ENCODE data around the gene PTGER2.

The PTGER2 gene
- 30.8 to 96.8 (median 70.6) reads per million in 4 experiments for total RNA-seq

- DNase-seq, result peak; percentile 38
These were observed at the start of gene PTGER2 for GRCh38 chr14:52313903-52314594. TSS of gene PTGER2 (plus strand) at chr14:52314312. CDS start at chr14:52314549, 237 bp downstream.

DNA sequence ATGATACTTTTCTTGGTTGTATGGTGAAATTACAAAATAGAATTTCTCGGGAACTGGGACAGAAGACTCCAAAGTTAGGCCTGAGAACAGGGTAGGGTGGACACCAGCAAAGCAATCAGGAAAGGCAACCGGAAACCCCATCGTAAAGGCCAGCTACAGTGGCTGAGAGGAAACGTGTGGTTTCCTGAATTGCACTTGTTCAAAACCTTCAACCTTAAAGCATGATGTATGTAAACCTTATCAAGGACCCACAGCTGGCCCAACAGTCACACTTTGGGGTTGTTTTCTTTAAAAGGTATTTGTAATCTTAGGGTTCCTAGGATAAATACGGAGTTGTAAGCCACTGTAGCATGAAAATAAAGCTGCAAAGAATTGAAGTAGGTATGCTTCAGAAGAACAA lies 48.9 kb upstream of the PTGER2 start:
- DNase-seq, result no peak

DNA sequence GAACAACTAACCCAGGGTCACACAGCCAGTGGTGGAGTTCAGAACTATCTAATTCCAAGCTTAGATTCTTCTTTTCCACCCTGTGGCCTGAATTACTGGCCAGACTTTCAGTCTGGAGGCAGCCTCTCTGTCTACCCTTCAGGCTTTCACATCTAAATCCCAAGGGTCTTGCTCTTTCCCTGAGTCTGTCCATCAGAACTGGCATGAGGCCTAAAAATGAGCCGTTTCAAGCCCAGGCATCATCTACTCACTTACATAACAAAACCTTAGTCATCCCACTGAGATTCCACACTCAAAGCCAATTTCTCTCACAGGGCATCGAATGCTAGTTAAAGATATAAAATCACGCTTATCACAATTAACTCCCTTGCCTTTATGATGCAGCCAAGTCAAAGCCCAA lies 47.9 kb upstream of the PTGER2 start:
- DNase-seq, result no peak

GRCh38 chr14:52266782-52267181 lies 47.3 kb upstream of the PTGER2 start:
- no peak for DNase-seq

DNA sequence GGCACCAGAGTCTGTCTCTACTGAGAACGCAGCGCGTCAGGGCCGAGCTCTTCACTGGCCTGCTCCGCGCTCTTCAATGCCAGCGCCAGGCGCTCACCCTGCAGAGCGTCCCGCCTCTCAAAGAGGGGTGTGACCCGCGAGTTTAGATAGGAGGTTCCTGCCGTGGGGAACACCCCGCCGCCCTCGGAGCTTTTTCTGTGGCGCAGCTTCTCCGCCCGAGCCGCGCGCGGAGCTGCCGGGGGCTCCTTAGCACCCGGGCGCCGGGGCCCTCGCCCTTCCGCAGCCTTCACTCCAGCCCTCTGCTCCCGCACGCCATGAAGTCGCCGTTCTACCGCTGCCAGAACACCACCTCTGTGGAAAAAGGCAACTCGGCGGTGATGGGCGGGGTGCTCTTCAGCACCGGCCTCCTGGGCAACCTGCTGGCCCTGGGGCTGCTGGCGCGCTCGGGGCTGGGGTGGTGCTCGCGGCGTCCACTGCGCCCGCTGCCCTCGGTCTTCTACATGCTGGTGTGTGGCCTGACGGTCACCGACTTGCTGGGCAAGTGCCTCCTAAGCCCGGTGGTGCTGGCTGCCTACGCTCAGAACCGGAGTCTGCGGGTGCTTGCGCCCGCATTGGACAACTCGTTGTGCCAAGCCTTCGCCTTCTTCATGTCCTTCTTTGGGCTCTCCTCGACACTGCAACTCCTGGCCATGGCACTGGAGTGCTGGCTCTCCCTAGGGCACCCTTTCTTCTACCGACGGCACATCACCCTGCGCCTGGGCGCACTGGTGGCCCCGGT lies 46.4 kb upstream of the PTGER2 start, which contains the start of gene PTGDR:
TSS of gene PTGDR (plus strand) at position 198 of the 778 bp plus-strand sequence. CDS start at position 315, 117 bp downstream.
- no peak for DNase-seq

DNA sequence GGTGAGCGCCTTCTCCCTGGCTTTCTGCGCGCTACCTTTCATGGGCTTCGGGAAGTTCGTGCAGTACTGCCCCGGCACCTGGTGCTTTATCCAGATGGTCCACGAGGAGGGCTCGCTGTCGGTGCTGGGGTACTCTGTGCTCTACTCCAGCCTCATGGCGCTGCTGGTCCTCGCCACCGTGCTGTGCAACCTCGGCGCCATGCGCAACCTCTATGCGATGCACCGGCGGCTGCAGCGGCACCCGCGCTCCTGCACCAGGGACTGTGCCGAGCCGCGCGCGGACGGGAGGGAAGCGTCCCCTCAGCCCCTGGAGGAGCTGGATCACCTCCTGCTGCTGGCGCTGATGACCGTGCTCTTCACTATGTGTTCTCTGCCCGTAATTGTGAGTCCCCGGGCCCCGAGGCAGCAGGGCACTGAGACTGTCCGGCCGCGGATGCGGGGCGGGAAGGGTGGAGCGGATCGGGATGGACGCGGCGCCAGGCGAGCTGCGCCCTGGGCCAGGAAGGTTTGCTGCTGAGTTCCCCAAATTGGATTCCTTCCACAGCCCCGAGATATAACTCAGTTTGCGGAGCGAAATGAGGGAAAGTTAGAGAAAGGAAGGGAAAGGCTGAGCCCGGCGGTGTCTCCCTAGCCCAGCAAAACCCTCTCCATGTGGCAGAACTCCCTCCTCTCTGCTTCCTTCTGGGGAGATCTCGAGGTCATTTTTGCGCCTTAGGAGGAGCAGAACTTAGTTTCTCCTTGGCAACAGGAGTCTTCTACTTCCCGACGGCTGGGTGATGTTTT lies 45.6 kb upstream of the PTGER2 start:
- no peak for DNase-seq

DNA sequence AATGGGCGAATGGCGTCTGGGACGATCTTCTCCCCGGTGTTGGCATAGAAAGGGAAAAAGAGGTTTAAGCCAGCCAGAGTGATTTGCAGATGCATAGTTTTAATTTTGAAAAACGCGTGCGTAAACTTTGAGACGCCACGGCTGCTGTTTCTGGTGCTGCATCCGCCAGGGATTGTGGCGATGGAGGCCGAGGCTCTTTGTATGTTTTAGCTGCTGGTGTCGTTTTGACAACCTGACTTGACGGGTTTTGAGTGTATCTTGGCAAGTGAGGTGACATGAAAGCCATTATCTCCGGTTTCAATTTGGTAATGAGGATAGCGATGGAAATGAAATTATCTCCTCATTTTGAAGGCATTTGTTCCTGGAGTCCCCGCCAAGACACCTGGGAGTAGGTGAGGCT lies 45.0 kb upstream of the PTGER2 start:
- no peak for DNase-seq

GRCh38 chr14:52269982-52270381 lies 44.1 kb upstream of the PTGER2 start:
- DNase-seq, result no peak

DNA sequence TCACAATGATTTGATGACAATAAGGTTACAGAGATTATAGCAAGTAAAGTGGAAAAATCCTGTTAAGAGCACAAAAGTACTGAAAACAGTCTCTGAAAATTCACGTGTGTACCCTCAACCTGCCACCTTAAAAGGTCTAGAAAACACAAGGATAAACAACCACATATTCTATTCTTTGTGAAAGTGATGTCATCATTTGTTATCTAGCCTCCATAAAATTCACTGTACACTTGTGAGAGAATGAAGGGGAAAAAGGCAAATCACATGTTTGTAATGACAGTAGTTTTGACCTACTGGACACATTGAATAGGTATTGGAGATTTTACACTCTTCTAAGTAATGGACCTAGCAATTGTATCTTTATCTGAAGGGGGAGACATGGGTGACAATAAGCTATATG lies 42.6 kb upstream of the PTGER2 start:
- DNase-seq, result no peak

DNA sequence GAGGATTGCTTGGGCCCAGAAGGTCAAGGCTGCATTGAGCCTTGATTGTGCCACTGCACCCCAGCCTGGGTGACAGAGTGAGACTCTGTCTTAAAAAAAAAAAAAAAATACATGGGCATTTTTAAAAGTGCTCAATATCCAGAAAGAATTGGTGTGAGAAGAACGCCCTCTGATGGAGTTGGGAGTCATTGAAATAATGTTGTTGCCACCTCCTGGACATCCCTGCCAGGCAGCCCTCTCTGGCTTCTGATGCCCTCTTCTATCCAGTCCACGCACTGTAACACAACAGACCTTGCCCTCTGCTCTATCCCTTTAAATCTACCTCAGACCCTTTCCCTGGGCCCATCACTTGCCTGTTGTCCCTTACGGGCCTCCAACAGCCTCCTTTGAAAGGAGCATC lies 41.7 kb upstream of the PTGER2 start:
- DNase-seq, result no peak

DNA sequence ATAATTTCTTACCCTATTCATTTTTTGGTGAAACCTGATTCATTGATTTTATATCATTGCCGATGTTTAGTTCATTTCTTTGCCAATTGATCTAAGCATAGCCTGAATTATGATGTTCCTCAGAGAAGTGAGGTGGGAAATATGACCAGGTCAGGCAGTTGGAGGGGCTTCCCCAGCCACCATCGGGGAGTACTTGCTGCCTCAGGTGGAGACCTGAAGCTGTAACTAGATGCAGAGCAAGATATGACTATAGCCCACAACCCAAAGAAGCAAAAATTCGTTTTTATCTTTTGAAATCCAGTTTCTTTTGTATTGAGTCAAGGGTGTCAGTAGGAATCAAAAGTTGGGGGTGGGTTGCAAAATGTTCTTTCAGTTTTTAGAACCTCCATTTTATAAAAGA lies 38.7 kb upstream of the PTGER2 start:
- no peak for DNase-seq

DNA sequence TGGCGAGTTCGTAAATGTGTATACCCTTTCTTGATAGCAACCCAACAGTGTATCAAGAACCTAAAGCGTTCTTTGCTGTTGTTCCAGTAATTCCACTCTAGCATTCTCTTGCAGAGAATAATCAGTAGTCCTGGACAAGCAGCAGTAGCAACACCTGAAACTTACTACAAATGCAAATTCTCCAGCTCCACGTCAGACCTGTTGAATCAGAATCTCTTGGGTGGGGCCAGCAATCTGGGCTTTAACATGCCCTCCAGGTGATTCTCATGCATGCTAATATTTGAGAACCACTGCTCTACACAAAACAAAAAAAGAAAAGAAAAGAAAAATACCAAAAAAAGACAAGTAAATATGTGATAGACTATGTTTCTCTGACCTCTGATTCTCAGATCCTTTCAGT lies 36.6 kb upstream of the PTGER2 start:
- no peak for DNase-seq

DNA sequence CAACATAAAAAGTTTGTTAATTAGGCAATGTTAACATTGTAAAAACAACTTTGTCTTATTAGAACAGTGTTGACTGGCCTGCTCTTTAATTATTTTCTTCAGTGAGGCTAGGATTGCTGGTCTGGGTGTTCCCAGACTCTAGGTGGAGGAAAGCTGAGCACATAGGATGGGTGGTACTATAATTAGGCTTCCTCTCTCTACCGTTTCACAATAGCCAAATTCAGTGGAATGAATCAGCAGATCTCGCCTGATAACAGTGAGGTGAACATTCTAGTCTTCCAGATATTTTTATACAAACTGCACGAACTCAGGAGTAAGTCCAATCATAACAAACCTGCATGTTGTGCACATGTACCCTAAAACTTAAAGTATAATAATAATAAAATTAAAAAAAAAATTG lies 34.7 kb upstream of the PTGER2 start:
- no peak for DNase-seq

DNA sequence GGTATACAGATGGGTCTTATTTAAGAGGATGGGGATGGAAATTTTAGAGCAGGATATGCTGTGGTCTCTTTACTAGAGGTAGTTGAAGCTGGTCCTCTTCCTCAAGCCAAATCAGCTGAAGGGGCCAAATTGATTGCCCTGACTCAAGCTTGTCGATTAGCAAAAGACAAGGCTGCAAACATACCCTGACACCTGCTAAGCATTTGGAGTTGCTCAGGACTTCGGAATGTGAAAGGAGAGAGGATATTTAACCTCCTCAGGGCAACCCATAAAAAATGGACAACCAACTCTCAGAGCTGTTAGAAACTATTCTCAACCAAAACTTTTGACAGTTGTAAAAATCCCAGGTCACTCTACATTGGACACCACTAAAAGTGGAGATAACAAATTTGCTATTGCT lies 31.0 kb upstream of the PTGER2 start:
- DNase-seq, result no peak

DNA sequence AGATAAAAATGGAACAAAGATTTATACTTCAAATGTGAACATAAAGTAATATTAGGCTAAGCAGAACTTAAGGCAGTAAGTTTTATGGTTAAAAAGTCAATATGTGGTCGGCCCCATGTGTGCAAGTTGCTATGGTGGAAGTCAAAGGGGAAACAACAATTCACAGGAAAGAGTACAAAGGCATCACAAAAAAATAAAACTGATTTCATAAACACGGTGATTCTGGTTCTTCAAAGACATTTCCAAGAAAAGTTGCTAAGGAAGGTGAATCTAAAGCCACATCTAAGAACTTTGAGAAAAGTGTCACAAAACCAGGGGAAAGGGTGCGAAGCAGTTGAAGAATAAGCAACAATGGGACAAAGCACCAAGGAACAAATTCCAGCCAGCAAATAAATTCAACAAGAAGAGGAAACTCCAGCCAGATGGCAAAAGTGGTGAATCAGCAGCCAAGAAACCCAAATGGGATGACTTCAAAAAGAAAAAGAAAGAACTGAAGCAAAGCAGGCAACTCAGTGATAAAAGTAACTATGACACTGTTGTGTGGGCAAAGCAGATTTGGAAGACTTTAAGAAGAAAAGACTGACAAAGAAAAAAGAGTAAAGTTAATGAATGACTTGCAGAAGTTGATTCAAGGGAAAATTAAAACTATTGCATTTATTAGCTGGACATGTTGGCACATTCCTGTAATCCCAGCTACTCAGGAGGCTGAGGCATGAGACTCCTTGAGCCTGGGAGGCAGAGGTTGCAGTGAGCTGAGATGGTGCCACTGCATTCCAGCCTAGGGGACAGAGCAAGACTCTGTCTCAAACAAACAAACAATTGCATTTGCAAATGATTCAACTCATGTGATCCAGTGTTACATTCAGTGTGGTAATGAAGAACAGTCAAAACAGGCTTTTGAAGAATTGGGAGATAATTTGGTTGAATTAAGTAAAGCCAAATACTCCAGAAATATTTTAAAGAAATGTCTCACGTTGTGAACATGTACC lies 27.2 kb upstream of the PTGER2 start:
- no peak for DNase-seq

DNA sequence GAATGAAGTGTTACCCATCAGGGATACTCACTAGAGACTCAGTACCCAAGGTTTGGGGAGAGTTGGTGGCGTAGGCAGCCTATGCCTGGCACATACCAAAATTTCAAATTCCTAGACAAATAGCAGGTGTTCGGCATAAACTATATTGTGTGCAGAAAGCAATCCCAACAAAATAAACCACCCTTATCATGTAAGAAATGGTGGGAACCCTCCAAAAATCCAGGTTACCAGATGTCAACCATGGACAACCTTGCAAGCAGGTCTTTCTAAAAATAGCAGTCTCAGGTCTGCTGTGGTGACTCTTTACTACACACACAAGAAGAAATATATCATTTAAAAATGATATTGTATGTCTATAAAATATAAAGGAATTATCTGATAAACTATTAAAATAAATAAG lies 17.7 kb upstream of the PTGER2 start:
- no peak for DNase-seq

DNA sequence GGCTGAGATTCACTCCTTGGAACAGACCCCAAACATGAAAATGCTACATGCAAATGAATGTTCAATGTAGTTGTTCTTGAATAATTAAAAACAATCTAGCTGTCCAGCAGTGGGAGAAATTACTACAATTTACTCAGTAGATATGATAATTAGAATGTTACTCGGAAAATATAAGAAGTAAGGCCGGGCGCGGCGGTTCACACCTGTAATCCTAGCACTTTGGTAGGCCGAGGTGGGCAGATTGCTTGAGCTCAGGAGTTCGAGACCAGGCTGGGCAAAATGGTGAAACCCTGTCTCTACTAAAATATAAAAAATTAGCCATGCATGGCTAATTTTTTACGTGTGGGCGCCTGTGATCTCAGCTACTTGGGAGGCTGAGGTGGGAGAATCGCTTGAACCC lies 15.3 kb upstream of the PTGER2 start:
- DNase-seq, result no peak

- no peak for DNase-seq
These were observed 14.3 kb upstream of the PTGER2 start for GRCh38 chr14:52299692-52300278.

GRCh38 chr14:52303236-52303635 lies 10.9 kb upstream of the PTGER2 start:
- DNase-seq, result no peak

- no peak for DNase-seq
These were observed 9.7 kb upstream of the PTGER2 start for GRCh38 chr14:52304248-52304904.

GRCh38 chr14:52305014-52305413 lies 9.1 kb upstream of the PTGER2 start:
- DNase-seq, result no peak
